ENCODE measurements around the gene FOXC1.

GRCh38 chr6:1597924-1598323 lies 11.8 kb upstream of the FOXC1 start:
- no peak for TF ChIP-seq CTCF (conservative IDR thresholded peaks at IDR 0.05; ENCODE audit: low read length)
- no peak for TF ChIP-seq EZH2phosphoT487 (IDR thresholded peaks at IDR 0.05; ENCODE audit: borderline replicate concordance, low read depth, low read length)
